ENCODE measurements around the gene TMEM63B. TPM values are rescaled to one million over a fixed set of nuclear protein-coding genes. Genes with fewer than 3 reads are reported as not detected.

Gene TMEM63B
- total and polyA plus RNA-seq, 9 of the 15 experiments (the other 6 are each of a cell fraction or from before 2014, with no cell fraction given) = 0.14 to 39.4 (median 14.4) TPM

DNA sequence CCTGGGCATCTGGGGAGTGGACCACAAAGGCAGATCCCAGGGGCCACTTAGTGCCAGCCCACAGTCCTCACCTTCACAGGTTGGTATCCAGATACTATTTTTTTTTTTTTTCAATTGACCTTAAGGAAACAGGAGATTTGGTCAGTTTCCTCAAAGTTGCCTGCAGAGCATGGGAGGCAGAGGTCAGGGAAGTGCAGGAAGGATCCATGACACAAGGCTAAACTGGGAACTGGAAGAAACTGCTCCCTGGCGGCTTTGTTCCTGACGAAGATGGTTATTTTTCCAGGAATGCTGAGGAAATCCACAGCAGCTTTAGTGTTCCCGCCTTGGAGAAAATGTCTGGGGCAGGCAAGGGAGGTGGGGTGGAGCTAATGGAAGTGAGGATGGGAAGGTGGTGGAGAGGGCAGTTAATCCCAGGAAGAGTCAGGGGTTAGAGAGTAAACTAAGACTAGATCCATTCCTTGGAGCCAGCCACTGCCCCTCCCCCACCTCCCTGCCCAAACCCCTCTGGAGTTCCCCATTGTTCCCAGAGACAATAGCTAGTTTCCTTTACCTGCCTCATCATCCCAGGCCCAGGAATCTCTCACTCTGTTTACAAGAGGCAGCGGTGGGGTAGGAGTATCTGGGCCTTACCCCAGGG lies 75.1 kb downstream of the TMEM63B start:
- 90% methylated on average over 4 of the region's 4 CpGs for WGBS (ENCODE audit: insufficient coverage, low coverage, missing lambda C conversion rate)
- Histone ChIP-seq H3K4me2 (ENCODE audit: insufficient read depth, low read length) (0 out of 2 replicates have a peak overlapping the region, but pooled peaks have one; percentile 54), H3K9me3 (replicated peaks; ENCODE audit: control insufficient read depth, insufficient read depth, low read depth, low read length) (no peaks in the 10 kb centered on the region), H3K36me3 (ENCODE audit: control insufficient read depth, insufficient read depth, low read length) (no peaks in the 10 kb centered on the region), H3K79me2 (ENCODE audit: control insufficient read depth, insufficient read depth, low read length) (no peaks in the 10 kb centered on the region), H3K27ac (ENCODE audit: extremely low read depth, low read depth, low read length) (no peak overlapping the region), H2AFZ (ENCODE audit: low read depth, low read length) (peak overlapping the region; percentile 91), H3K9me1 (ENCODE audit: control insufficient read depth, insufficient read depth, low read length) (no peaks in the 10 kb centered on the region), H4K20me1 (replicated peaks; ENCODE audit: control insufficient read depth, insufficient read depth, low read length) (no peaks in the 10 kb centered on the region), H3K4me3 (no peak overlapping the region), H3K27me3 (ENCODE audit: control insufficient read depth in 2 of 2, insufficient read depth in 2 of 2, low read length in 2 of 2) (no peaks in the 10 kb centered on the region), H3K9ac (ENCODE audit: insufficient read depth in 1 of 2, low read depth in 2 of 2, low read length in 2 of 2) (peak overlapping the region; percentile 46 to 82; a peak in 2 of 4 replicates), H3K4me1 (replicated peaks in 1 of 2; ENCODE audit: control insufficient read depth in 2 of 2, insufficient read depth in 2 of 2, low read length in 2 of 2) (peaks cover 34 to 47% of the 10 kb centered on the region in 2 experiments)
- in situ Hi-C loops (cut with MboI) = no loop called here
- BruUV-seq (replicated peaks) = no TSS peak
- CTCF ChIA-PET (ENCODE audit: low intra/inter-chr PET ratio) = no interaction called here
- TF ChIP-seq PURB (CRISPR knock-in tag; IDR thresholded peaks at IDR 0.05; ENCODE audit: low read depth) (no peak), ZNF589 (CRISPR knock-in tag; IDR thresholded peaks at IDR 0.05; ENCODE audit: low read depth) (no peak), KDM4B (IDR thresholded peaks at IDR 0.05; ENCODE audit: borderline replicate concordance in 2 of 2, low read depth in 1 of 2) (no peak), CBX3 (IDR thresholded peaks at IDR 0.05; ENCODE audit: borderline replicate concordance in 1 of 2, low read length in 2 of 2) (no peak), NFE2L1 (tag; IDR thresholded peaks at IDR 0.05; ENCODE audit: borderline replicate concordance, low read depth) (no peak), ZNF121 (CRISPR knock-in tag; conservative IDR thresholded peaks at IDR 0.05) (no peak), GATAD2B (IDR thresholded peaks at IDR 0.05; ENCODE audit: borderline replicate concordance) (no peak), GTF2F1 (IDR thresholded peaks at IDR 0.05; ENCODE audit: low read depth, low read length) (no peak), GTF2A2 (tag; IDR thresholded peaks at IDR 0.05) (no peak), ZFP36 (IDR thresholded peaks at IDR 0.05; ENCODE audit: low read depth, low read length, partially characterized antibody) (no peak), PHF20 (IDR thresholded peaks at IDR 0.05; ENCODE audit: partially characterized antibody) (no peak), PHB (CRISPR knock-in tag; IDR thresholded peaks at IDR 0.05) (no peak), HOXB6 (CRISPR knock-in tag; IDR thresholded peaks at IDR 0.05; ENCODE audit: borderline replicate concordance) (no peak), CREBBP (IDR thresholded peaks at IDR 0.05; ENCODE audit: low read depth, low read length) (no peak), FOXJ2 (tag; IDR thresholded peaks at IDR 0.05) (no peak), TEAD2 (tag; IDR thresholded peaks at IDR 0.05) (no peak), RUNX1 (IDR thresholded peaks at IDR 0.05; ENCODE audit: low read depth) (no peak), SMAD1 (IDR thresholded peaks at IDR 0.05; ENCODE audit: low read depth, low read length, partially characterized antibody) (no peak), ZBTB33 (CRISPR knock-in tag; IDR thresholded peaks at IDR 0.05) (no peak)
- no peak for ATAC-seq
- DNase-seq (ENCODE audit: extremely low read depth in 1 of 4, low spot score in 3 of 4) = no peak
- POLR2A ChIA-PET = interaction anchor here (0.9 to 3.0 kb wide), 6 partner anchors 10 to 52 kb away, joined by 3 to 23 read pairs (median 10); partner anchors contain the start of gene HSP90AB1
- no peak for FAIRE-seq
- intact Hi-C loops (cut with micrococcal nuclease) = no loop called here
